HEK293T (cell line): ENCODE data around the gene DNAH7.
A peak's percentile ranks its signal among the peaks of the same experiment; 100 is the strongest.

Source experiments
- CTCF ChIA-PET: fragments of 350-600 bp; formaldehyde crosslinking; extraction: SDS; loops from one replicate; lab custom pipeline; 2021; ENCODE audit warnings: antibody characterized with exemption, inconsistent platforms; lab: Yijun Ruan, JAX
- POLR2A ChIA-PET: fragments of 350-600 bp; formaldehyde crosslinking; extraction: SDS; loops from one replicate; lab custom pipeline; 2020; ENCODE audit warnings: antibody characterized with exemption, inconsistent platforms; lab: Yijun Ruan, JAX
- DNase-seq: peaks from one replicate; pipeline ENCODE4 v3.0.0; 2012; ENCODE audit warnings: mixed read lengths; ENCODE audit errors: extremely low spot score
- ARNT ChIP-seq: fragments of 450-650 bp; IDR thresholded peaks from 2 replicates; pipeline ENCODE4 v1.6.1; 2017; ENCODE audit warnings: mild to moderate bottlenecking
- BHLHE40 ChIP-seq: fragments of 450-650 bp; IDR thresholded peaks from 2 replicates; pipeline ENCODE4 v1.6.1; 2016; ENCODE audit warnings: mild to moderate bottlenecking, moderate library complexity, borderline replicate concordance
- CTBP1 ChIP-seq: fragments of 450-650 bp; IDR thresholded peaks from 2 replicates; pipeline ENCODE4 v1.6.1; 2016; ENCODE audit warnings: borderline replicate concordance
- ELF4 ChIP-seq: fragments of 450-650 bp; IDR thresholded peaks from 2 replicates; pipeline ENCODE4 v1.6.1; 2017; ENCODE audit warnings: antibody characterized with exemption
- FOXA1 ChIP-seq: fragments of 450-650 bp; IDR thresholded peaks from 2 replicates; pipeline ENCODE4 v1.6.1; 2016; ENCODE audit warnings: mild to moderate bottlenecking
- FOXK2 ChIP-seq: fragments of 450-650 bp; IDR thresholded peaks from 2 replicates; pipeline ENCODE4 v1.6.1; 2016; ENCODE audit warnings: mild to moderate bottlenecking
- FOXM1 ChIP-seq: fragments of 450-650 bp; IDR thresholded peaks from 2 replicates; pipeline ENCODE4 v1.6.1; 2017; ENCODE audit warnings: mild to moderate bottlenecking, borderline replicate concordance
- HDGF ChIP-seq: fragments of 450-650 bp; IDR thresholded peaks from 2 replicates; pipeline ENCODE4 v1.6.1; 2017; ENCODE audit warnings: antibody characterized with exemption, borderline replicate concordance
- L3MBTL2 ChIP-seq: fragments of 450-650 bp; conservative IDR thresholded peaks from 2 replicates; pipeline ENCODE4 v1.6.1; 2016; ENCODE audit warnings: mild to moderate bottlenecking
- LEF1 ChIP-seq: fragments of 450-650 bp; IDR thresholded peaks from 2 replicates; pipeline ENCODE4 v1.6.1; 2017; ENCODE audit warnings: mild to moderate bottlenecking, borderline replicate concordance
- NFRKB ChIP-seq: fragments of 450-650 bp; IDR thresholded peaks from 2 replicates; pipeline ENCODE4 v1.6.1; 2016; ENCODE audit warnings: mild to moderate bottlenecking, moderate library complexity
- SP1 ChIP-seq: fragments of 450-650 bp; IDR thresholded peaks from 2 replicates; pipeline ENCODE4 v1.6.1; 2017
- SUZ12 ChIP-seq: fragments of 450-650 bp; IDR thresholded peaks from 2 replicates; pipeline ENCODE4 v1.6.1; 2016; ENCODE audit warnings: mild to moderate bottlenecking
- TARDBP ChIP-seq: fragments of 450-650 bp; IDR thresholded peaks from 2 replicates; pipeline ENCODE4 v1.6.1; 2016
- ZNF384 ChIP-seq: fragments of 450-650 bp; IDR thresholded peaks from 2 replicates; pipeline ENCODE4 v1.6.1; 2016
- TF ChIP-seq, protein P1 (sequence below): fragments of 450-650 bp; IDR thresholded peaks from 2 replicates; pipeline ENCODE4 v1.6.1; 2016

Gene DNAH7

DNA sequence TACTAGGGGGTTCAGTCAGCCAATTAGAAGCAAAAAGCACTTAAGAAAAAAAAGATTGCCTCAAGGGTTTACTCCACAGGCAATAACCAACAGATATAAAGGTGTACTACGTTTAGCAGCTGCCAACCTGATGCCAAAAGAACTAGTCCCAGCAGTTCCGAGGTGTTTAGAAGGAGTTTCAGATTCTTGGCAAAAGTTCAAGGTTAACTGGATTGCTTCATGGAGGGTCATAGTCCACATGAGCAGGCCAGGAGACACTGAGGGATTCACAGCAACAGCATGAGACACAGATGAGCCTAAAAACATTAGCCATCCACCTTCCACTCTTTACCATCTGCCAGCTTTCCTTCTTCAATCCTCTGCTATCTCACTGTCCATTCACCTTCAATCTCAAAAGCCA lies 4.9 kb upstream of the DNAH7 start:
- TF ChIP-seq FOXA1 (no peak), NFRKB (no peak), FOXM1 (no peak), BHLHE40 (no peak), HDGF (no peak), LEF1 (no peak), SUZ12 (no peak), SP1 (no peak), L3MBTL2 (no peak), ZNF384 (no peak), TARDBP (no peak), ARNT (no peak), FOXK2 (no peak), CTBP1 (no peak), ELF4 (no peak)
- TF ChIP-seq, protein P1, sequence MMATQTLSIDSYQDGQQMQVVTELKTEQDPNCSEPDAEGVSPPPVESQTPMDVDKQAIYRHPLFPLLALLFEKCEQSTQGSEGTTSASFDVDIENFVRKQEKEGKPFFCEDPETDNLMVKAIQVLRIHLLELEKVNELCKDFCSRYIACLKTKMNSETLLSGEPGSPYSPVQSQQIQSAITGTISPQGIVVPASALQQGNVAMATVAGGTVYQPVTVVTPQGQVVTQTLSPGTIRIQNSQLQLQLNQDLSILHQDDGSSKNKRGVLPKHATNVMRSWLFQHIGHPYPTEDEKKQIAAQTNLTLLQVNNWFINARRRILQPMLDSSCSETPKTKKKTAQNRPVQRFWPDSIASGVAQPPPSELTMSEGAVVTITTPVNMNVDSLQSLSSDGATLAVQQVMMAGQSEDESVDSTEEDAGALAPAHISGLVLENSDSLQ = no peak
- CTCF ChIA-PET = no interaction called here
- POLR2A ChIA-PET = no interaction called here
- no peak for DNase-seq

DNA sequence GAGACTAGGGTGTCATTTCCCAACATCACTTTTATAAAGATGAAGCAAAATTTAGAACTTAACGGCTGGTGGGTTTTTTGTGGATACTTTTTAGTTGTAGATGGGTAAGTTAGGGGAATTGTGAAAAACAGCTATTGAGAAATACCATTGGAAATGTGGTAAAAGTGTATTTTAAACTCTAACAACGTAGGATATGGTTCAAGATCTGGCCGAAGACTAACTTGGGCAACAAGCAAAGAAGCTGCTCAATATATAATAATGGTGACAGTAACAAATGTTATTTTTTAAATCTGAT lies 1.6 kb downstream of the DNAH7 start:
- ChIA-PET POLR2A (no interaction called here), CTCF (interaction anchor here (1.0 to 2.2 kb wide), 3 partner anchors 10 to 14 kb away, joined by 3 to 7 read pairs (median 6); no protein-coding TSS in a partner anchor)
- TF ChIP-seq L3MBTL2 (no peak), FOXK2 (no peak), ARNT (no peak), FOXA1 (no peak), SUZ12 (no peak), NFRKB (no peak), CTBP1 (no peak), SP1 (no peak), HDGF (no peak), ELF4 (no peak), FOXM1 (no peak), TARDBP (no peak)
- TF ChIP-seq, protein P1 = no peak; the same call in 1 of the 2 replicates
- DNase-seq = no peak

GRCh38 chr2:196066291-196067087 lies 2.1 kb downstream of the DNAH7 start:
- ChIA-PET CTCF (interaction anchor here (1.0 to 1.1 kb wide), 2 partner anchors 12 to 13 kb away, joined by 3 to 6 read pairs; no protein-coding TSS in a partner anchor), POLR2A (no interaction called here)
- TF ChIP-seq FOXA1 (no peak), L3MBTL2 (no peak), ELF4 (no peak), NFRKB (no peak)
- TF ChIP-seq, protein P1 = peak; percentile 78; the same call in 1 of the 2 replicates
- DNase-seq = peak; percentile 29

- no peak for DNase-seq
- POLR2A ChIA-PET = no interaction called here
- TF ChIP-seq SUZ12 (no peak), TARDBP (no peak), FOXK2 (no peak), ZNF384 (no peak), NFRKB (no peak), BHLHE40 (no peak), FOXM1 (no peak), LEF1 (no peak), FOXA1 (no peak), ARNT (no peak), SP1 (no peak), ELF4 (no peak), CTBP1 (no peak), L3MBTL2 (no peak), HDGF (no peak)
- TF ChIP-seq, protein P1 = no peak
- CTCF ChIA-PET = no interaction called here
Measured at GRCh38 chr2:196063773-196064172, 4.9 kb downstream of the DNAH7 start.

- CTCF ChIA-PET = no interaction called here
- TF ChIP-seq NFRKB (no peak), CTBP1 (no peak), SUZ12 (no peak), FOXA1 (no peak), LEF1 (no peak), ZNF384 (no peak), FOXK2 (no peak), FOXM1 (no peak), ELF4 (no peak), SP1 (no peak), ARNT (no peak), L3MBTL2 (no peak), TARDBP (no peak), BHLHE40 (no peak), HDGF (no peak)
- TF ChIP-seq, protein P1 = no peak
- no peak for DNase-seq
- POLR2A ChIA-PET = no interaction called here
Measured at GRCh38 chr2:196059491-196059960, 9.1 kb downstream of the DNAH7 start.
